Nephron (organoid): ENCODE results near the gene ZFP91.

ENCODE experiments used
- H3K27ac Mint-ChIP-seq, 3 experiments: 2 replicates each; pipeline ENCODE4 v1.8.0; 2020; ENCODE audit warnings: mixed read lengths in 3 of 3, mild to moderate bottlenecking in 2 of 3, moderate library complexity in 1 of 3
- H3K27me3 Mint-ChIP-seq: 2 replicates; pipeline ENCODE4 v1.8.0; 2021; ENCODE audit warnings: low read depth, mild to moderate bottlenecking, moderate library complexity, mixed read lengths
- H3K36me3 Mint-ChIP-seq: 2 replicates; pipeline ENCODE4 v1.8.0; 2020; ENCODE audit warnings: low read depth, mixed read lengths
- H3K4me1 Mint-ChIP-seq: 2 replicates; pipeline ENCODE4 v1.8.0; 2020; ENCODE audit warnings: mixed read lengths
- H3K4me3 Mint-ChIP-seq, 3 experiments: 2 replicates each; pipeline ENCODE4 v1.8.0; 2020; ENCODE audit warnings: mild to moderate bottlenecking in 3 of 3, mixed read lengths in 3 of 3, moderate library complexity in 2 of 3
- H3K9me3 Mint-ChIP-seq: 2 replicates; pipeline ENCODE4 v1.8.0; 2020; ENCODE audit warnings: mixed read lengths
- CTCF ChIP-seq, 3 experiments: fragments of 200-600 bp; sonication (generic); IDR thresholded peaks; one replicate each; pipeline ENCODE4 v1.5.0; 2021; ENCODE audit warnings: antibody characterized with exemption in 3 of 3; ENCODE audit not compliant: unreplicated experiment in 3 of 3

Gene ZFP91

GRCh38 chr11:58574881-58575280, 4.0 kb upstream of the ZFP91 start:
- peaks cover 24% of the 10 kb centered on the region for H3K4me1 Mint-ChIP-seq
- no peaks in the 10 kb centered on the region for H3K9me3 Mint-ChIP-seq
- no peak for TF ChIP-seq CTCF (IDR thresholded peaks at IDR 0.05; ENCODE audit: unreplicated experiment in 3 of 3)
- H3K36me3 Mint-ChIP-seq = peaks cover 7% of the 10 kb centered on the region
- H3K27me3 Mint-ChIP-seq = no peaks in the 10 kb centered on the region
- peak overlapping the region; percentile 7 to 10 (median 9) for H3K27ac Mint-ChIP-seq
- H3K4me3 Mint-ChIP-seq = peak overlapping the region; percentile 2 to 3 (median 2)

DNA sequence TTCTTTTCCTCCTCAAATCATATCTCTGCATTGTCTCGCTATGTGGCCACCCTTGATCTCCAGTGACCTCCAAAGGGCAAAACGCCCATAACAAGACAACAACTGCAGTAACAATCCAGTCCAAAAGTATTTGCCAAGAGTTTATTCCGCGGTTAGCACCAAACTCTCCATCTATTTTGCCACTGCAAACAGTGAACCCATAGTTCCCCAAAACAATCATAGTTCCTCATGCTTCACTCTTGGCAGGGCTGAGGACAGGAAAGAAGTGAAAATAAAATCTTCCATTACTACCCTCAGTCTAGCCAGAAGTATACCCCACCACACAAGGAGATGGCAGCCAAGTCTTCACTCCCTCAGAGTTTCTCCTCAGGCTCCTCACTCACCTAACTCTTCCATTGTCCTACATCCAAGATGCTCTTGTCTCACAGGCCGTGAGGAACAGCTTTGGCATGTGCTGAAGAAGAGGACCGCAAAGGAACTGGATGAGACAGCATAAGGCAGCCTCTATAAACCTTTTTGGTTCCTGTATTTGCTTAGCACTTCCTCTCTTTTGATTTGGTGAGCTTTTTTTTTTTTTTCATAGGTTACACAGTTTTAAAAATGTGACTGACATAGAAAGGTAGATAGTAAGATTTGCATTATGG, 3.4 kb upstream of the ZFP91 start, which contains the start of gene LPXN:
Gene LPXN, minus strand, starts transcription at position 480 of the 644 bp plus-strand sequence. Its CDS starts 84 bp downstream, at position 396.
- H3K9me3 Mint-ChIP-seq = no peaks in the 10 kb centered on the region
- H3K27ac Mint-ChIP-seq = peak within 1 kb of the TSS; percentile 7 to 100 (median 99)
- TF ChIP-seq CTCF (IDR thresholded peaks at IDR 0.05; ENCODE audit: unreplicated experiment in 3 of 3) = no peak
- H3K36me3 Mint-ChIP-seq = peaks cover 3% of the 10 kb centered on the region
- peak within 1 kb of the TSS; percentile 90 to 97 (median 91) for H3K4me3 Mint-ChIP-seq
- no peaks in the 10 kb centered on the region for H3K27me3 Mint-ChIP-seq
- peaks cover 30% of the 10 kb centered on the region for H3K4me1 Mint-ChIP-seq

GRCh38 chr11:58576887-58577471, 1.9 kb upstream of the ZFP91 start:
- no peaks in the 10 kb centered on the region for H3K9me3 Mint-ChIP-seq
- H3K27me3 Mint-ChIP-seq = no peaks in the 10 kb centered on the region
- H3K36me3 Mint-ChIP-seq = no peaks in the 10 kb centered on the region
- peak overlapping the region; percentile 99 to 100 (median 99) for H3K27ac Mint-ChIP-seq
- peak overlapping the region; percentile 90 to 97 (median 91) for H3K4me3 Mint-ChIP-seq
- H3K4me1 Mint-ChIP-seq = peaks cover 41% of the 10 kb centered on the region
- TF ChIP-seq CTCF (IDR thresholded peaks at IDR 0.05; ENCODE audit: unreplicated experiment in 3 of 3) = peak; percentile 38 to 48 (median 43)

GRCh38 chr11:58577555-58578135, 1.2 kb upstream of the ZFP91 start:
- Mint-ChIP-seq H3K27ac (peak overlapping the region; percentile 99 to 100 (median 99)), H3K9me3 (no peaks in the 10 kb centered on the region), H3K4me3 (peak overlapping the region; percentile 90 to 97 (median 91)), H3K27me3 (no peaks in the 10 kb centered on the region), H3K36me3 (no peaks in the 10 kb centered on the region), H3K4me1 (peaks cover 48% of the 10 kb centered on the region)
- no peak for TF ChIP-seq CTCF (IDR thresholded peaks at IDR 0.05; ENCODE audit: unreplicated experiment in 3 of 3)

DNA sequence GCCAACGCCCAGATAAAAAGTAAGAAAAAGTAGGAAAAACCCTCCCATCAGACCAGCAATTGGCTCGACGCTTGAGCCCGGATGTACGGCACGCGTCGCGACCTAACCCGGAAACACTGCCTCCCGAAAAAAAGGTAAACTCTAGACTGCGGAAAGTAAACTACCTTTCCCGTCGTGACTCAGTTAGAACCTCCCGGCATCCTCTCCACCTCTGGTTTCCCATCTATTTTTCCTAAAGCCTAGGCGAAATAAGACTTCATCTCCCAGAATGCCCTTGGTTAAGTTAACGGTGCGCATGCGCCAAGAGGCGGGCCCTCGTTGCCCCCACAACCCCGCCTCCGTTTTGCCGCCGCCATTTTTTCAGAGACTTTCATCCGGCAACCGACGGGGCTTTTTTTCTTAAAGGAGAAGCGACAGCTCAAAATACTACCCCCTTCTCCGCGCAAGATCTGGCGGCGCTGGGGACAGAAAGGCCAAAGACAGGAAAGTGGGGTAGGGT, 678 bp upstream of the ZFP91 start:
- no peaks in the 10 kb centered on the region for H3K9me3 Mint-ChIP-seq
- H3K27ac Mint-ChIP-seq = peak overlapping the region; percentile 99 to 100 (median 99)
- H3K4me1 Mint-ChIP-seq = peaks cover 51% of the 10 kb centered on the region
- H3K36me3 Mint-ChIP-seq = no peaks in the 10 kb centered on the region
- H3K27me3 Mint-ChIP-seq = no peaks in the 10 kb centered on the region
- H3K4me3 Mint-ChIP-seq = peak overlapping the region; percentile 90 to 97 (median 91)
- no peak for TF ChIP-seq CTCF (IDR thresholded peaks at IDR 0.05; ENCODE audit: unreplicated experiment in 3 of 3)
